ENCODE results near the gene CDKN2B-AS1. TPM values are rescaled to one million over a fixed set of nuclear protein-coding genes. Genes with fewer than 3 reads are reported as not detected.

Gene CDKN2B-AS1
- total RNA-seq, 1 experiment from 2014 or later = 9.2 TPM

DNA sequence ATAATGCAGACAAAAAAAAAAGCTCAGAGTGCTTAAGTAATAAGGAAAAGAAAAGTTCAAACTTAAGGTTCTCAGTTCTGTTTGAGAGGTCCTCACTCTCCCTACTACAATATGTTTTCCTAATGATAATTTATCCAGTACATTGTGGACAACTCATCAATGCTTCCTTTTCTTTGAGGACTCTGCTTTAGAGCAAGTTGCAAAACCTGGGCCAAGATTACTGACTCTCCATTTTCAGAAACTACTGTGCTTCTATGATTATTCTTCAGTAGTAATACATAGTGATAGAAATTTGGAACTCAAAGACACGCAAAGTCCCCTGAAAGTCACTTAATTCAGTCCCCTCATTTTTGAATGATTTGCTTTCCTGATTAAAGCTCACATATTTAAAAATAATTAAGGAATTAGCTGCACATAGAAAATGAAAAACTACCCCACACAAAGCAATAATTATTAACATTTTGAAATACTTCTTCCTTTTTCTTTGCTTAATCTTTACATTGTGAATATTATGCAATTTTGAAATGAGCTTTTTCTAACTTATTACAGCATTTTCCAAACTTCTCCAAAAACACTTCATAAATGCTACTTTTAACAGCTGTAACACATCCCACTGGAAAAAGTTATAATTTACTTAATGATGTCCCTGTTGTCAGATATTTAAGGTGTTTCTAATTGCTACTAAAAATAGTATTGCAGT lies 11.6 kb upstream of the CDKN2B-AS1 start:
- DNase-seq (ENCODE audit: low read depth) = no peak

DNA sequence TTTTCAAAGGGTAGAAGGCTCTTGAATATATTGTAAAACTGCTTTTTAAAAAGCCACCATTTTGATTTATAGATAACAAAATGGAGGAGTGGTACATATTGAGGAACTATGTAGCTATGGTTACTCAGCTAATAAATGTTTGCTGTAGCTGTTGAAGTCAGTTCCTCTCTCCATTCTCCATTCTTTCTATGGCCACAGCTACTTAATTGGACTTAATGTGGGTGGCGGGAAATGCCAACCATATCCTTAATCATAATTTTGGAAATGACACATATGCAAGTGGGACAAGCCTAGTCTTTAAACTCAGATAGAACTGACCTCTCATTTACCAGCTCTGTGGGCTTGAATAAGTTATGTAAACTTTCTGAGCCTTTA lies 11.0 kb upstream of the CDKN2B-AS1 start:
- DNase-seq (ENCODE audit: low read depth) = peak; percentile 40

DNA sequence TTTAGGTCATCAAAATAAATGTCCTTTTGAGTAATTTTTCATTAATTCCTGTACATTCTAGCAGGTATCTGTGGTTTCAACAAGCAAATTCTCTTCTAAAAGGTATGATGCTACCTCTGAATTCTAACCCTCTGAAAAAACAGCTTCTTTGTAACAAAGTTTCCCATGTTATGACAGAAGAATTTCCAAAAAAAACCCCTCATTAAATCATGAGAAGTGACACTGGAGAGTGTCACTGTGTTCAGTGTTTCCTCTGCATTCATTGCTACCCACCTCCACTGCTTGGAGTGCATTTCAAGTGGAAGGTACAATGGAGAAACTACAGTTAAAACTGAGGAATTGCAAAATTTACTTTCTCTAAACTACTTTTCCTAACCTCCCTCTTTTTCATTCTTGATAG lies 10.5 kb upstream of the CDKN2B-AS1 start:
- no peak for DNase-seq (ENCODE audit: low read depth)

DNA sequence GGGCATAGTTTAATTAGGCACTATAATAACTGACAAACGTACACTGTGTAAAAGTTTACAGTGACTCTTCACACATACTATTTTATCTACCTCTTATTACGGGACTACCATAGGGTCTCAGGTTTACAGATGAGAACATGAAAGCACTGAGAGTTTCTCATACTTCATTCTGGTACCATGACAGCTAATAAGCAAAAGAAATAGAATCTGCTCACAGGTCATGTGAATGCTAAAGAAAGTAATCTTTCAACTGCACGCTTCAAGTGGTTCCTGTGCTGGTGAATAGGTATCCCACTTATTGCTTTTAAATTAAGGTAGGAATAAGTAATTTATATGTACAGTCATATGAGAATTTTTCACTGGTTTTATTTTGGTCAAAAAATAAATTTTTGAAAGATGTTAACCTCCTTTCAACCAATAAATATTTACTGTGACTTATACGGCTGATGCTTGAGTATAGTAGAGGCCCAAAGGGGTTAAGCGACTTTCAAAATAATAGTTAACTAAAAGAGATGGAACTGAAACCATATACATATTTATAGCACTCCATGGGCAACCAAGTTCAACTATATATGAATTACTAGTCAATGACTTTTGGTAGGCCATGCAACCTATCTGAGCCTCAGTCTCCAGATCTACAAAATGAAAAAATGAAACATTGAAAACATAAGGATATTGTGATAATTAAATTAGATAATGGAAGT lies 8.5 kb upstream of the CDKN2B-AS1 start:
- DNase-seq (ENCODE audit: low read depth) = no peak

DNA sequence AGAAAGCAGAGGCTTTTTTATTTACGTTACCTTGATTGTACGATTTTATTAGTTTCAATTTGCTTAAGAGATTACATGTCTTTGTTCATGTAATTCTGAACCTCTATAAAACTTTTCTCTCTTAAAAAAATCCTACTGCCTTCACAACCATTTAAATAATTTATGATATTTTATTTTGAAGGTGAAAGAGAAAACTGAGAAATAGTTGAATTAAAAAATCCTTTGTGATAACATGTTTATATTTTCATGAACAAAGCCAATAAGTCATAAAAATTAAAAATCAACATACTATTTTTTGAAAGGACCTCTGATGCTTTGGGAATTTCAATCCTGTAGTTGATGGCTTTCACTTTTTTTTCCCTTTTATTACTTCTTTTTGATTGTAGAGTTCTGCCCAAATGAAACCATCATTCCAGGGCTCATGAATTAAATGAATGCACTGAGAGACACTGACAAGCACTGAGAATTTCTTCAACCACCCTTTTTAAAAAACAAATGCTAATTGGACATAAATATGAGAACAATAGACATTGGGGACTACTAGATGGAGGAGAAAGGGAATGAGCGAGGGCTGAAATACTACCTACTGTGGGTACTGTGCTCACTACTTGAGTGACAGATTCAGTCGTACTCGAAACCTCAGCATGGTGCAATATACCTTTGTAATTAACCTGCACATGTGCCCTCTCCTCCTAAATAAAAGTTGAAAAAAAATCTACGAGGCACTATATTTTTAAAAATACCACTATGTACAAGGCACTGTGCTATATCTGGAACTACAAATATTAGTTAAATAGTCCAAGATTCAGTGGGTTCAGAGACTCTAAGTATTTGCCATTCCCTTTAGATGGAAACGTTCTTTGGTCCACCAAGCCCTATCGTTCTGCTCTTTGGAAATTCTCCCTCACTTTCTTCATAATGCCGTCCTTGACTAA lies 6.3 kb upstream of the CDKN2B-AS1 start:
- DNase-seq (ENCODE audit: low read depth) = peak; percentile 49

DNA sequence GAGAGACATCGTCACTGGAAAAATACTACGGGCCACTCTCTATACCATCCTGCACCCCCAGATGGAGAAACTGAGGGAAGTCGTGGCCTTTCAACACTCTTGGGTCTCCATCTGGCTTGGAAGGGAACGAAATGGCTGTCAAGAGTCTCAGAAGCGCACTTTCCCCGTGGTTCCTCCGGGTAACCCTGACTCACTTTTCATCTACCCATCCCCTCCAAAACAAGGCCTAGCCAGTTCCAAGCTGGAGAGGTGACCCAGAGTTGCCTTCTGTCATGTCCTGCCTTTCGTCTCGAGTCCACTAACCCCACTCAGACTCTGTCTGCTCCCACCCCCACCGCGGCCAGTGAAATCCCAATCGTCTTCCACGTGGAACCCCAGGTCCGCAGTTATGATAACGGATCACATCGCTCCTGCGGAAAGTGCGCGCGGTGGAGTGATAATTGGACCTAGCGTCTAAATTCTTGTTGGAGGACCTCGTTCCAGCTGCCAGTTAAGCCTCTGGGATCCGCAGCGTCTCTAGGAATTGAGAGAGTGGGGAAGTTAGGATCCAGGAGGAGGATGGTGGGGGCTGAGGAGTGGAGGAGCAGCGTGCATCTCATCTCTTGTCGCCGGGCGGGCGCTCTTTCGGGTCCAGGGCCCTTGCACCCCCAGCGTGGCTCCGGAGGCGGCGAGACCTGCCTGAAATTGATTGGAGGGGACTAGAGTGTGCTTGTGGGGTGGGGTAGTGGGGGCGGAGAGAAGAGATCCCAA lies 5.0 kb upstream of the CDKN2B-AS1 start:
- DNase-seq (ENCODE audit: low read depth) = no peak

DNA sequence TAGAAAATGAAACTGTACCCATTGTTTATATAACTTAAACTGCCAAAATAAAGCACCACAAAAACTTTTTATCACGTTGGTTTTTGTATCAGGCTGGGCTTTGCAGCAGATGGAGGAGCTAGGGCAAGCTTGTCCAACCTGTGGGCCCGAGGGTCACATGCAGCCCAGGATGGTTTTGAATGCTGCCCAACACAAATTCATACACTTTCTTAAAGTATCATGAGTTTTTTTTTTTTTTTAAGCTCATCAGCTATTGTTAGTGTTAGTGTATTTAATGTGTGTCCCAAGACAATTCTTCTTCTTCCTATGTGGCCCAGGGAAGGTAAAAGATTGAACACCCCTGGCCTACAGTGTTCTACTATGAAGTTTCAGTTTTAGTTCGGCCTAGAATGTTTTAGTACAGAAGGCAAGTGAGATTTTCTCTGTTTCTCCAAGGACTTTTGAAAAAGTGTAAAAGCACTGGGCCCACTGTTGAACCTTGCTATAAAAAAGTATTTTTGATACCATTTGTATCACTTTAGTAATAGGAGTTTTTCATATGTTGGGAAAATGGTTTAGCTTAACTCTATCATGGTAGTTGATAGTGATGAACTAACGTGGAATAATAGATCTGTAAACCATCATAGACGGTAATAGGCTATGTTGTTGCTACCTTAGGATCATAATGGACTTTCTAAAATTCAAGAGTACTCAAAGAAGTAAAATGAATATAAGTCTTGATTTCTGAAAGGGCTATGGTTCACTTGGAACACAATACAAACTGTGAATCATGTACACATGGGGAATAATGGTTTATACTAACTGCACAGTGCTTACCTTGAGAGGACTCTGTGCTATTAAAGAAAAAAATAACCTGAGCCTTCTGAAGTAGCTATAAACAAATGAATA lies 3.3 kb upstream of the CDKN2B-AS1 start:
- peak; percentile 52 for DNase-seq (ENCODE audit: low read depth)

DNA sequence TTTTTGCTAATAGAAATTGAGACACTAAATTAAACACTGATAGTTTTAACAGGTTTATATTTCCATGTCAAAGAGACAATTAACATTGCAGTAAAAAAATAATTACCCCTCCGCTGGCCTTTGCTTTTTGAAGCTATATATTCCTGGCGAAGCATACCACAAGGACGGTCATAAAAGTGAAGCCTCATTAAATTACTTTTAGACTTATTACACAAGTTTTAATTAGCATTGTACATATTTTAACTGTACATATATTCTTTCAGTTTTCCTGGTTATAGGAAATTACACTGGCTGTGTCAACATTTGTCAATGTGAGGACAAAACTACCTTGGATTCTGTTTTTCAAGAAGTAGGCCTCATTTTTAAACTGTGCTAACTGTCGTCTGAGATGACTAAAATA lies 1.6 kb upstream of the CDKN2B-AS1 start:
- DNase-seq (ENCODE audit: low read depth) = no peak

DNA sequence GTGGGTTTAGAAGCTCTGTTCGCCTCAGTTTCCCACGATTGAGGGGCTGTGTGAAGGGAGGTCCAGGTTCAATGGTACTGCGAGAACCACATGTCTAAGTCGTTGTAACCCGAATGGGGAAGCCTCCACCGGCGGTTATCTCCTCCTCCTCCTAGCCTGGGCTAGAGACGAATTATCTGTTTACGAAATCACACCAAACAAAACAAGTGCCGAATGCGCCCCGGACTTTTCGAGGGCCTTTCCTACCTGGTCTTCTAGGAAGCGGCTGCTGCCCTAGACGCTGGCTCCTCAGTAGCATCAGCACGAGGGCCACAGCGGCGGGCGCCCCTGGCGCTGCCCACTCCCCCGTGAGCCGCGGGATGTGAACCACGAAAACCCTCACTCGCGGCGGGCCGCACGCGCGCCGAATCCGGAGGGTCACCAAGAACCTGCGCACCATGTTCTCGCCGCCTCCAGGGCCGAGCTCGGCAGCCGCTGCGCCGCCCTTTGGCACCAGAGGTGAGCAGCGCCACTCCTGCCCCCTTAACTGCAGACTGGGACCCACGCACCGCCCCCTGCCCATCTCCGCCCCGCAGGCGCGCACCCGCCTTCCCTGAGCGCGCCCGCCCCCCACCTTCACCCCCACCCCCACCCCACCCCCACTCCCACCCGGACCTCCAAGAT lies 567 bp upstream of the CDKN2B-AS1 start, which contains the start of gene CDKN2A:
Gene CDKN2A (minus strand): TSS at position 500 of the 663 bp plus-strand sequence.
- DNase-seq (ENCODE audit: low read depth) = peak; percentile 80

DNA sequence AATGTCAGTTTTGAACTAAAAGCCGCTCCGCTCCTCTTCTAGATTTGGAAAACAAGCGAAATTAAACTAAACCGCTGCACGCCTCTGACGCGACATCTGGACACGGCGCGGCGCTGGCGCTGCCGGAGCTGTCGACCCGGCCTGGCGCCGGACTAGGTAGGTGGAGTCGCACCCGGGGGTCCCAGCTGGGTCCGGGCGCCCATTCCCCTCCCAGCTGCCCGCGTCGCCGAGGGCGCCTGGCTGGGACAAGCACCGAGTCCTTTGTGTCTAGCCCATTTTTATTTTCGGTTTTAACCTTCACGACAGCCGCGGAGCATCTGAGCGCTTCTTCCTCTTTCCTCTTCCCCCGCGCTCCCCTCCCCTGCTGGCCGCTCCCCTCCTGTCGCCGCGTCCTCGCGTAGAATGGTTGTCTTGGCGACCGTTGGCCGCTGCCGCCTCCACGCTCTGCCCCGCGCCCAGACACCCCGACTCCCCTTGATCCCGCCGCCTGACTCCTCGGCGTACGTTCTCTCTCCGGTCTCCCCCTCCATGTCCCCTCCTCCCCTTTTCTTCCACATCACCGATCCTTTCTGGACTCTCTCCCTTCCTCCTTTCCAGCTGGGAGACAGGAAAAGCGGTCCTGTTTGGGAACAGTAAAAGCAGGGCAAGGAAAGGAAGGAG lies 545 bp downstream of the CDKN2B-AS1 start:
- DNase-seq (ENCODE audit: low read depth) = peak; percentile 90

DNA sequence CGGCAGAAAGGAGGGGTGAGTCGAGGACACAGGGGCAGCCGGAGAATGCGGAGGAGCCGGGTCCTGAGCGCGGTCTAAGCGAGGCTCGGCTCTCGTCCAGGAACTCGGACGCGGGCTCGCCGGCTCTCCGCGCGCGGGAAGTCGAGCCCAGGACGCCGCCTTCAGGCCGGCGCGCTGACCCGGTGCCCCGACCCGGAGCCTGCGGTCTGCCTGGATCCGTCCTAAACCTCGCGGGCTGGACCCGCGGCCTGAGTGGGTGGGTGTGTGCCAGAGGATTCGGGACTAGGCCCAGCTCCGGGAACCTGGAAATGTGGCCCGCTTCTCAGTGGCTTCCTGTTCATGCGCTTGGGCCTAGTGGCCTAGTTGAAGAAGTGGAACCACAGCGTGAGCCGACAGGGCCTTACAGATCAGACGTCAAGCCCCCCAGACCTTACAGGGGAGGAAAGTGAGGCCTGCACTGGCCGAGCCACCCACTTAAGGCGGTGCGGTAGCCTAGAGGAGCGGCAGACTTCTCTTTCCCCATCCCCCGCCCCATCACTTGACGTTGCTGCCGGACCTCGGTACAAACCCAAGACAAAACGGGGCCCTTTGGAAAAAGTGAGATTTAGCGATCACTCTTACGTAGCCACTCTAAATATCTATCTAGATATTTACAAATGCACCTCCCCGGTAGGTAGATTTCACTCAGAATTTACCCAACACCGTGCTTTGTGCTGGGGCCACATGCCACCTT lies 1.2 kb downstream of the CDKN2B-AS1 start:
- DNase-seq (ENCODE audit: low read depth) = no peak

DNA sequence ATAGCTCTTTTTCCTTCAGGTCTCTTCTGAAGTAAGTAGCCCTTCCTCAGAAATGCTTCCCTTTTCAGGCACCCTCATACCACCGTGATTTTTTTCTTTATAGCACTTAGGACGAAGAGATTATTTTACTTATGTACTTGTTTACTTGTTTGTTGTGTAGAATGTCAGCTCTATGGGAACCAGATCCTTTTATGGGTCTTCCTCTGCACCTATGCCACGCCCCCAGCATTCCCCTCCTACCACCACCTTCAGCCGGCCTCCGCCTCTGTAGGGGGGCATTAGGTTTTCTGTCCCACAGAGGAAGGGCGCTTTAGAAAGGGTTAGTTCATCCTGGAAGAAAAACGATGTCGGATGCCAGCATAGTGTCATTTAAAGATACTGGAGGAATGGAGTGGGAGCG lies 1.8 kb downstream of the CDKN2B-AS1 start:
- DNase-seq (ENCODE audit: low read depth) = peak; percentile 38

DNA sequence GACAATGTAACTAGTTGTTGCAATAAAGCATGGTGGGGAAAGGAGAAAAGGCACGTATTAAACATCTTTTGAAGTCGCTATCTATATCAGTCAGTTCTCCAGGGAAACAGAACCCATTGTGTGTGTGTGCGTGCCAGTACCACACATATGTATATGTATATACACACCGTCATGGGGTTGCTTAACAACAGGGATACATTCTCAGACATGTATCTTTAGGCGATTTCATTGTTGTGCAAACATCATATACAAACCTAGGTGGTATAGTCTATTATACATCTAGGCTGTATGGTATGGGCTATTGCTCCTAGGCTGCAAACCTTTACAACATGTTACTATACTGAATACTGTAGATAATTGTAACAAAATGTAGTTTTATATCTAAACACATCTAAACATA lies 2.3 kb downstream of the CDKN2B-AS1 start:
- DNase-seq (ENCODE audit: low read depth) = no peak

DNA sequence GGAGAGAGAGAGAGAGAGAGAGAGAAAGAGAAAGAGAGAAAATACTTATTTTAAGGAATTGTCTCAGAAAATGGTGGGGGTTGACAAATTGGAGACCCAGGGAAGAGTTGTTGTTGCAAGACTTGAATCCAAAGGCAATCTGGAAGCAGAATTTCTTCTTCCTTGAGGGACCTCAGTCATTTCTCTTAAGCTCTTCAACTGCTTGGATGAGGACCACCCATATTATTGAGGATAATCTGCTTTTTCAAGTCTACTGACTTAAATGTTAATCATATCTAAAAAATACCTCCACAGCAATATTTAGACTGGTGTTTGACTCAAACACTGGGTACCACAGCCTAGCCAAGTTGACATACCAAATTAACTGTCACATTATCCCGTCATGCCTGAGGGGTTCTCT lies 2.9 kb downstream of the CDKN2B-AS1 start:
- DNase-seq (ENCODE audit: low read depth) = no peak

DNA sequence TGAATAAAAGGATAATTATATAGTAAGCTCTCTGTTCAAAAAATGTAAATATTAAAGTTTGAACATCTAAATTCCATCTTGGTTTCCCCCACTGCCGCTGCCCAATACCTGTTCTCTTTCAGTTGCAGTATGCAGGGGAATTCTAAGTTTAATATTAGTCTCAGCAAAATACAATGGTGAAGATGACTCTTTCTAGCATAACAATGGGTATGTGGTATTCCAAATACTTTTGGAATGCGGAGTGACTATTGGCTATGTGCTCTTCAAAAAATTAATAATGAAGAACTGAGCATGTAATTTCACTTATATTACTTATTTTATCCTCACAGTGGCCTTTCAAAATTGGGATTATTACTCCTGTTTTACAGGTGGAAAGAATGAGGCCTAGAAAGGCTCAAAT lies 3.4 kb downstream of the CDKN2B-AS1 start:
- DNase-seq (ENCODE audit: low read depth) = no peak

DNA sequence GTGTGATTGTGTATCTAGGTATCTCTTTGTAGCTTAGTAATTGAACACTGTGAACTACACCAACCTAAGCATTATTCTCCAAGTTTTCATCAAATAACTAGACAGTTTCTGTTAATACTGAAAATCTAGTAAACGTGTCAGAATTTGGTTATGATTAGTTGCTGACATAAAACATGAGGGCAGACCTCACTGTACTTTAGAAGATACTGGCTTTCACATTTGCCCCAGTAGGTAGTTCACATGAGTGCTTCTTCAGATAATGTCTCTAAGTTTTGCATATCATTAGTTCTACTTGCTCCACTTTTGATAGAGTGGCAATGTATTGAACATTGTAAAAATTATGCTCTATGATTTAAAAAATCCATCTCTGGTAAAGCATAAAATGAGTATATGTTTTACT lies 7.4 kb downstream of the CDKN2B-AS1 start:
- DNase-seq (ENCODE audit: low read depth) = no peak

DNA sequence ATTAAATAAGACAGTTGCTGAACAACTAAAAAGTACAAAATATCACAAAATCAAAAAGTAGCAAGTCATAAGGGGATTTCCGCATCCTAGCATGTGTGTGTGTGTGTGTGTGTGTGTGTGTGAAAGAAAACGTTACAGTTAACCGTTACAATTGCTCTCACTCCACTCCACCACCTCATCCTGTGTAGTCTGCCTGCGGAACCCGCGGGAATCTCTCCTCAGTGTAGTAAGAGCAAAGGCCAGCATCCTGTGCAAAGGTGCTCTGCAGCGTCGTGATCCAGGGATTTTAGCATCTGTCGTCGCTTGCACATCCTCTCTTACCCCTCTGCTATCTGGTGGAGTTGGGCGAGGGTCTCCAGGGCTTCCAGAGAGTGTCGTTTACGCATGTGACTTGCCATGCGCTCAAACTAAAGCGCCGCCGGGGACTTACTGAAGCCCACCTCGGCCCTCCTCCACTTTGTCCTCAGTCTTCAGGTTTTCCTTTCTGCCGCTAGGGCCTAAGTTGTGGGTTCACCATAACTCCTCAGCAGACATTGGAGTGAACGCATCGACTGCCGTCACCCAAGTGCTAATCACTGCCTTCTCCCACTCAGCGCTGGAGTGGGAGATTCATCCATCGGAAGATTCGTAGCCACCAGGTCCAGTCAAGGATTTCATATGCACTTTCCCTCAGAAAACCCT lies 10.6 kb downstream of the CDKN2B-AS1 start:
- DNase-seq (ENCODE audit: low read depth) = no peak

Measured in M059J (cell line).